GM18909 (cell line): ENCODE measurements around the gene CYP51A1.
A peak's percentile ranks its signal among the peaks of the same experiment; 100 is the strongest.
"Not testable (repeated sequence)": the region's sequence is repeated elsewhere in the genome, so short reads cannot be mapped to it uniquely, and the experiment has no call there.

Source experiments
- ATAC-seq: cut with Tn5 transposase; IDR thresholded peaks from one replicate; pipeline ENCODE4 v1.9.1; 2021; ENCODE audit warnings: mild to moderate bottlenecking; ENCODE audit not compliant: unreplicated experiment, poor library complexity

CYP51A1 gene

GRCh38 chr7:92131764-92132330, 2.4 kb downstream of the CYP51A1 start:
- no peak for ATAC-seq

- ATAC-seq, result no peak
Measured at GRCh38 chr7:92131093-92131492, 3.2 kb downstream of the CYP51A1 start.

- no peak for ATAC-seq
Measured at GRCh38 chr7:92121681-92122080, 12.6 kb downstream of the CYP51A1 start.

- ATAC-seq, result no peak
Measured at GRCh38 chr7:92119213-92119759, 15.0 kb downstream of the CYP51A1 start.

GRCh38 chr7:92116949-92117348, 17.3 kb downstream of the CYP51A1 start:
- no peak for ATAC-seq

- no peak for ATAC-seq
Measured at GRCh38 chr7:92115821-92116220, 18.5 kb downstream of the CYP51A1 start.

GRCh38 chr7:92110857-92111256, 23.4 kb downstream of the CYP51A1 start:
- no peak for ATAC-seq

- no peak for ATAC-seq
Measured at GRCh38 chr7:92108821-92109220, 25.5 kb downstream of the CYP51A1 start.

GRCh38 chr7:92102862-92103261, 31.4 kb downstream of the CYP51A1 start:
- ATAC-seq, result not testable (repeated sequence)

- no peak for ATAC-seq
Measured at GRCh38 chr7:92100534-92100933, 33.7 kb downstream of the CYP51A1 start.

GRCh38 chr7:92095380-92095779, 38.9 kb downstream of the CYP51A1 start:
- ATAC-seq, result no peak

GRCh38 chr7:92092210-92092609, 42.1 kb downstream of the CYP51A1 start:
- no peak for ATAC-seq

GRCh38 chr7:92088266-92088665, 46.0 kb downstream of the CYP51A1 start:
- ATAC-seq, result no peak

- not testable (repeated sequence) for ATAC-seq
Measured at GRCh38 chr7:92083922-92084321, 50.4 kb downstream of the CYP51A1 start.

- ATAC-seq, result no peak
Measured at GRCh38 chr7:92076509-92076908, 57.8 kb downstream of the CYP51A1 start.

- peak; percentile 95 for ATAC-seq
Measured at GRCh38 chr7:92075455-92076158, 58.7 kb downstream of the CYP51A1 start.

GRCh38 chr7:92072708-92073107, 61.6 kb downstream of the CYP51A1 start:
- no peak for ATAC-seq

- no peak for ATAC-seq
Measured at GRCh38 chr7:92072121-92072520, 62.2 kb downstream of the CYP51A1 start.

GRCh38 chr7:92071032-92071431, 63.2 kb downstream of the CYP51A1 start:
- ATAC-seq, result no peak

- ATAC-seq, result no peak
Measured at GRCh38 chr7:92064438-92065029, 69.7 kb downstream of the CYP51A1 start.
